GM23248 (cell line): ENCODE results near the gene ZMIZ1. TPM values are rescaled to one million over a fixed set of nuclear protein-coding genes. Genes with fewer than 3 reads are reported as not detected.

Experiments used
- DNase-seq: peaks from one replicate; pipeline ENCODE4 v3.0.0-alpha.2; 2015
- H2AFZ ChIP-seq: fragments of 200-600 bp; sonication (generic); 2 replicates; pipeline ENCODE4 v1.6.1; 2016; ENCODE audit warnings: antibody characterized with exemption
- H3F3A ChIP-seq: fragments of 200-600 bp; sonication (generic); 2 replicates; pipeline ENCODE4 v1.6.1; 2016; ENCODE audit warnings: mild to moderate bottlenecking, antibody characterized with exemption, mixed run types; ENCODE audit not compliant: insufficient read depth
- H3K27ac ChIP-seq: fragments of 200-600 bp; sonication (generic); 2 replicates; pipeline ENCODE4 v1.5.1; 2016; ENCODE audit warnings: mild to moderate bottlenecking
- H3K27me3 ChIP-seq: fragments of 200-600 bp; sonication (generic); replicated peaks from 2 replicates; pipeline ENCODE4 v1.6.1; 2016; ENCODE audit warnings: mild to moderate bottlenecking; ENCODE audit not compliant: insufficient read depth
- H3K36me3 ChIP-seq: fragments of 200-600 bp; sonication (generic); 2 replicates; pipeline ENCODE4 v1.6.1; 2016; ENCODE audit warnings: low read depth, mild to moderate bottlenecking
- H3K4me1 ChIP-seq: fragments of 200-600 bp; sonication (generic); 2 replicates; pipeline ENCODE4 v1.6.1; 2016; ENCODE audit warnings: mild to moderate bottlenecking; ENCODE audit not compliant: insufficient read depth
- H3K4me2 ChIP-seq: fragments of 200-600 bp; sonication (generic); one replicate; pipeline ENCODE4 v1.6.1; 2016; ENCODE audit warnings: mild to moderate bottlenecking; ENCODE audit not compliant: unreplicated experiment
- H3K4me3 ChIP-seq: fragments of 200-600 bp; sonication (generic); 2 replicates; pipeline ENCODE4 v1.5.1; 2016; ENCODE audit warnings: mild to moderate bottlenecking
- H3K79me2 ChIP-seq: fragments of 200-600 bp; sonication (generic); 2 replicates; pipeline ENCODE4 v1.6.1; 2016; ENCODE audit warnings: mild to moderate bottlenecking; ENCODE audit not compliant: insufficient read depth
- H3K9ac ChIP-seq: fragments of 200-600 bp; sonication (generic); 2 replicates; pipeline ENCODE4 v1.6.1; 2016; ENCODE audit warnings: mild to moderate bottlenecking
- H3K9me2 ChIP-seq: fragments of 200-600 bp; sonication (generic); 2 replicates; pipeline ENCODE4 v1.6.1; 2016; ENCODE audit warnings: mixed run types, mild to moderate bottlenecking, moderate library complexity; ENCODE audit not compliant: insufficient read depth
- H3K9me3 ChIP-seq: fragments of 200-600 bp; sonication (generic); one replicate; pipeline ENCODE4 v1.6.1; 2017; ENCODE audit warnings: low read depth
- H4K20me1 ChIP-seq: fragments of 200-600 bp; sonication (generic); 2 replicates; pipeline ENCODE4 v1.6.0; 2016; ENCODE audit not compliant: insufficient read depth
- EZH2 ChIP-seq: fragments of 200-600 bp; sonication (generic); IDR thresholded peaks from 2 replicates; pipeline ENCODE4 v1.6.1; 2018; ENCODE audit warnings: antibody characterized with exemption, mild to moderate bottlenecking; ENCODE audit not compliant: insufficient read depth, poor library complexity, severe bottlenecking
- EZH2phosphoT487 ChIP-seq: fragments of 200-600 bp; sonication (generic); IDR thresholded peaks from 2 replicates; pipeline ENCODE4 v1.6.1; 2018; ENCODE audit warnings: antibody characterized with exemption, moderate library complexity, mild to moderate bottlenecking, low read depth; ENCODE audit not compliant: insufficient read depth
- WGBS, 2 experiments: methylation state at CpG; one replicate each; pipeline ENCODE4 v1.1.6; 2015 to 2017; ENCODE audit warnings: low lambda C conversion rate in 2 of 2, low coverage in 1 of 2; ENCODE audit errors: missing lambda C conversion rate in 2 of 2; 5-methylcytosine and 5-hydroxymethylcytosine counted together
- in situ Hi-C: fragments of 300-500 bp; cut with MboI; formaldehyde crosslinking; loops from 2 replicates; pipeline ENCODE4 v1.15.0; 2020
- polyA plus RNA-seq: library from polyadenylated mRNA; unstranded; fragments of >200 nt; fragmentation: Nextera tagmentation; extraction: Ambion mirVana; gene quantifications from 2 replicates; pipeline ENCODE4 v1.2.1, GENCODE V29; 2016
- total RNA-seq: library from RNA; depleted of rRNA; stranded (reverse); fragments of >200 nt; shearing (Covaris generic); gene quantifications from 2 replicates; pipeline ENCODE4 v1.2.3, GENCODE V29; 2014

Gene ZMIZ1
- total and polyA plus RNA-seq, 2 experiments from 2014 or later: 21.9 to 28.4 TPM

DNA sequence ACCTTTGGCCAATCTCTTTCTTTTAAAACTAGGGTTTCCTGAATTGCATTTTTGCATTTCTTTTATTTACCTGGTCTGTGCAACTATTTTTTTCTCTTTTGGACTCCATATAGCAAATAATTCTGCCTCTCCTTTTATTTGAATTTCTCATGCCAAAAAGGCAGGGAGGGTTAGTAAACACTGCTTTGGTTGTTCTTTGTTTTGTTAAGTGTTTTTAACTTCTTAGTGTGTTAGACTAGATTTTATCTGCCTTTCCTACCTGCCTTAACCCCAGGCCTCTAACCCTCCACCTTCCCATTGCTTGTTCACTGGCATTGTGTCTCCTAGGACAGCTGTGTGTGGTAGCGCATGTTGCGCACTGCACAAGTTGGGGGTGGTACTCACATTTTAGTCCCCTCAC lies 18.1 kb downstream of the ZMIZ1 start:
- Histone ChIP-seq H3K4me2 (no peak overlapping the region), H3K4me3 (no peak overlapping the region), H3K4me1 (peaks cover 46% of the 10 kb centered on the region), H3K9me2 (no peaks in the 10 kb centered on the region), H2AFZ (no peak overlapping the region), H3K36me3 (no peaks in the 10 kb centered on the region), H3K27me3 (no peaks in the 10 kb centered on the region), H3F3A (peaks cover 16% of the 10 kb centered on the region), H3K9me3 (no peaks in the 10 kb centered on the region), H4K20me1 (peaks cover 15% of the 10 kb centered on the region; the same call in 1 of the 2 replicates), H3K27ac (no peak overlapping the region), H3K79me2 (peaks cover 100% of the 10 kb centered on the region), H3K9ac (no peak overlapping the region)
- in situ Hi-C loops: no loop called here
- no peak for DNase-seq
- no peak for TF ChIP-seq EZH2
- no peak for TF ChIP-seq EZH2phosphoT487
- 97 to 98% methylated on average over 2 of the region's 2 CpGs for WGBS, 2 experiments

- Histone ChIP-seq H3K27ac (no peak overlapping the region), H3K79me2 (peaks cover 100% of the 10 kb centered on the region), H3F3A (peaks cover 8% of the 10 kb centered on the region), H3K4me2 (no peak overlapping the region), H3K27me3 (no peaks in the 10 kb centered on the region), H3K4me1 (peaks cover 37% of the 10 kb centered on the region), H3K4me3 (no peak overlapping the region), H3K9me3 (no peaks in the 10 kb centered on the region), H2AFZ (no peak overlapping the region), H3K9ac (no peak overlapping the region), H4K20me1 (peaks cover 19% of the 10 kb centered on the region; the same call in 1 of the 2 replicates), H3K36me3 (no peaks in the 10 kb centered on the region), H3K9me2 (no peaks in the 10 kb centered on the region)
- no peak for TF ChIP-seq EZH2
- WGBS, 2 experiments: 56 to 58% methylated on average over 6 of the region's 6 CpGs
- no peak for DNase-seq
- in situ Hi-C loops: no loop called here
Measured at GRCh38 chr10:79087721-79088120, 19.0 kb downstream of the ZMIZ1 start.

- Histone ChIP-seq H3K27ac (no peak overlapping the region), H3K4me2 (no peak overlapping the region), H4K20me1 (peaks cover 20% of the 10 kb centered on the region; the same call in 1 of the 2 replicates), H3K79me2 (peaks cover 100% of the 10 kb centered on the region), H3K4me3 (no peak overlapping the region), H3K9me2 (no peaks in the 10 kb centered on the region), H3K27me3 (no peaks in the 10 kb centered on the region), H3K4me1 (peaks cover 32% of the 10 kb centered on the region), H2AFZ (no peak overlapping the region), H3K9ac (no peak overlapping the region), H3K36me3 (no peaks in the 10 kb centered on the region), H3K9me3 (no peaks in the 10 kb centered on the region), H3F3A (peaks cover 3% of the 10 kb centered on the region; the same call in 1 of the 2 replicates)
- DNase-seq: no peak
- in situ Hi-C loops: no loop called here
- TF ChIP-seq EZH2phosphoT487: no peak
- TF ChIP-seq EZH2: no peak
- WGBS, 2 experiments: 65 to 66% methylated on average over 8 of the region's 8 CpGs
Measured at GRCh38 chr10:79088176-79088575, 19.4 kb downstream of the ZMIZ1 start.

GRCh38 chr10:79088613-79089355 lies 20.0 kb downstream of the ZMIZ1 start:
- H3K27ac ChIP-seq: no peak overlapping the region
- no peak overlapping the region for H3K4me2 ChIP-seq
- H3K4me3 ChIP-seq: no peak overlapping the region
- no peaks in the 10 kb centered on the region for H3K9me2 ChIP-seq
- in situ Hi-C loops: no loop called here
- H4K20me1 ChIP-seq: peaks cover 24% of the 10 kb centered on the region
- TF ChIP-seq EZH2 (no peak), EZH2phosphoT487 (no peak)
- no peak overlapping the region for H3K9ac ChIP-seq
- no peak for DNase-seq
- peaks cover 26% of the 10 kb centered on the region for H3K4me1 ChIP-seq
- H3K79me2 ChIP-seq: peaks cover 100% of the 10 kb centered on the region
- H2AFZ ChIP-seq: no peak overlapping the region
- WGBS, 2 experiments: 93% methylated on average over 15 of the region's 15 CpGs
- no peaks in the 10 kb centered on the region for H3F3A ChIP-seq
- H3K27me3 ChIP-seq: no peaks in the 10 kb centered on the region
- no peaks in the 10 kb centered on the region for H3K36me3 ChIP-seq
- H3K9me3 ChIP-seq: no peaks in the 10 kb centered on the region
